Gastrocnemius medialis (tissue), 4 donors: ENCODE data around the gene CD164.

Source experiments
- POLR2A ChIP-seq, 2 donors: fragments of 450-650 bp; IDR thresholded peaks; one replicate each; pipeline ENCODE4 v1.6.1; 2017; ENCODE audit warnings: antibody characterized with exemption in 2 of 2, mild to moderate bottlenecking in 2 of 2, moderate library complexity in 2 of 2
- TF ChIP-seq, protein P1 (sequence below), 5 experiments: fragments of 450-650 bp in 3 of 5; fragments of 200-600 bp in 2 of 5; sonication (generic) in 2 of 5; IDR thresholded peaks in 4 of 5; conservative IDR thresholded peaks in 1 of 5; 1 replicate in 4 of 5; 2 replicates in 1 of 5; pipeline ENCODE4 v1.5.1; 2016 to 2019; ENCODE audit warnings: antibody characterized with exemption in 5 of 5, mild to moderate bottlenecking in 3 of 5, moderate library complexity in 3 of 5

GRCh38 chr6:109370792-109371191, 11.5 kb downstream of the CD164 start:
- TF ChIP-seq, protein P1, sequence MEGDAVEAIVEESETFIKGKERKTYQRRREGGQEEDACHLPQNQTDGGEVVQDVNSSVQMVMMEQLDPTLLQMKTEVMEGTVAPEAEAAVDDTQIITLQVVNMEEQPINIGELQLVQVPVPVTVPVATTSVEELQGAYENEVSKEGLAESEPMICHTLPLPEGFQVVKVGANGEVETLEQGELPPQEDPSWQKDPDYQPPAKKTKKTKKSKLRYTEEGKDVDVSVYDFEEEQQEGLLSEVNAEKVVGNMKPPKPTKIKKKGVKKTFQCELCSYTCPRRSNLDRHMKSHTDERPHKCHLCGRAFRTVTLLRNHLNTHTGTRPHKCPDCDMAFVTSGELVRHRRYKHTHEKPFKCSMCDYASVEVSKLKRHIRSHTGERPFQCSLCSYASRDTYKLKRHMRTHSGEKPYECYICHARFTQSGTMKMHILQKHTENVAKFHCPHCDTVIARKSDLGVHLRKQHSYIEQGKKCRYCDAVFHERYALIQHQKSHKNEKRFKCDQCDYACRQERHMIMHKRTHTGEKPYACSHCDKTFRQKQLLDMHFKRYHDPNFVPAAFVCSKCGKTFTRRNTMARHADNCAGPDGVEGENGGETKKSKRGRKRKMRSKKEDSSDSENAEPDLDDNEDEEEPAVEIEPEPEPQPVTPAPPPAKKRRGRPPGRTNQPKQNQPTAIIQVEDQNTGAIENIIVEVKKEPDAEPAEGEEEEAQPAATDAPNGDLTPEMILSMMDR (IDR thresholded peaks at IDR 0.05 in 4 of 5, conservative IDR thresholded peaks at IDR 0.05 in 1 of 5) = no peak
- TF ChIP-seq POLR2A (IDR thresholded peaks at IDR 0.05) = no peak
